ENCODE results near the gene PRELID1. TPM values are rescaled to one million over a fixed set of nuclear protein-coding genes. Genes with fewer than 3 reads are reported as not detected.

PRELID1 gene
- total and polyA plus RNA-seq, 8 donors = 72.3 to 154 (median 86.4) TPM

- ATAC-seq (no peak), DNase-seq (no peak)
- Histone ChIP-seq H3K36me3 (peaks cover 0 to 91% of the 10 kb centered on the region in 2 donors), H3K27ac (no peak overlapping the region), H3K9me3 (no peaks in the 10 kb centered on the region), H3K4me3 (no peak overlapping the region), H3K27me3 (no peaks in the 10 kb centered on the region), H3K4me1 (no peaks in the 10 kb centered on the region)
- intact Hi-C loops (cut with DNase I) = no loop called here
- no peak for TF ChIP-seq CTCF (IDR thresholded peaks at IDR 0.05)
Observed at GRCh38 chr5:177261510-177261909, 42.1 kb upstream of the PRELID1 start.

GRCh38 chr5:177264178-177264577 lies 39.4 kb upstream of the PRELID1 start:
- no peak overlapping the region for H3K4me3 ChIP-seq
- DNase-seq (no peak), ATAC-seq (peak; percentile 21)
- H3K27me3 ChIP-seq = no peaks in the 10 kb centered on the region
- peaks cover 0 to 86% of the 10 kb centered on the region in 2 donors for H3K36me3 ChIP-seq
- no peak for TF ChIP-seq CTCF (IDR thresholded peaks at IDR 0.05)
- H3K9me3 ChIP-seq = no peaks in the 10 kb centered on the region
- H3K4me1 ChIP-seq = no peaks in the 10 kb centered on the region
- intact Hi-C loops (cut with DNase I) = no loop called here
- peak overlapping the region in 1 of 2 donors; percentile 8 for H3K27ac ChIP-seq

GRCh38 chr5:177265395-177265794 lies 38.2 kb upstream of the PRELID1 start:
- DNase-seq = no peak
- intact Hi-C loops (cut with DNase I) = no loop called here
- peak; percentile 39 for ATAC-seq
- no peak overlapping the region for H3K4me3 ChIP-seq
- H3K27ac ChIP-seq = peak overlapping the region in 1 of 2 donors; percentile 8
- peaks cover 0 to 86% of the 10 kb centered on the region in 2 donors for H3K36me3 ChIP-seq
- no peaks in the 10 kb centered on the region for H3K9me3 ChIP-seq
- TF ChIP-seq CTCF (IDR thresholded peaks at IDR 0.05) = no peak
- H3K4me1 ChIP-seq = no peaks in the 10 kb centered on the region
- no peaks in the 10 kb centered on the region for H3K27me3 ChIP-seq

- Histone ChIP-seq H3K27ac (no peak overlapping the region), H3K36me3 (peaks cover 0 to 89% of the 10 kb centered on the region in 2 donors), H3K27me3 (no peaks in the 10 kb centered on the region), H3K9me3 (no peaks in the 10 kb centered on the region), H3K4me1 (no peaks in the 10 kb centered on the region), H3K4me3 (no peak overlapping the region)
- intact Hi-C loops (cut with DNase I) = no loop called here
- TF ChIP-seq CTCF (IDR thresholded peaks at IDR 0.05) = no peak
- no peak for ATAC-seq
- no peak for DNase-seq
Observed at GRCh38 chr5:177269232-177269895, 34.2 kb upstream of the PRELID1 start.

- Histone ChIP-seq H3K36me3 (peaks cover 0 to 91% of the 10 kb centered on the region in 2 donors), H3K27ac (no peak overlapping the region), H3K27me3 (no peaks in the 10 kb centered on the region), H3K4me1 (no peaks in the 10 kb centered on the region), H3K4me3 (no peak overlapping the region), H3K9me3 (no peaks in the 10 kb centered on the region)
- no peak for TF ChIP-seq CTCF (IDR thresholded peaks at IDR 0.05)
- DNase-seq = no peak
- ATAC-seq = no peak
- intact Hi-C loops (cut with DNase I) = no loop called here
Observed at GRCh38 chr5:177269976-177270375, 33.6 kb upstream of the PRELID1 start.
